HG03025 (cell line): Measurements from ENCODE around the gene C20orf144.
"Not testable (repeated sequence)": the region's sequence is repeated elsewhere in the genome, so short reads cannot be mapped to it uniquely, and the experiment has no call there.

Source experiments
- ATAC-seq: cut with Tn5 transposase; IDR thresholded peaks from one replicate; pipeline ENCODE4 v1.9.1; 2021; ENCODE audit warnings: mild to moderate bottlenecking, moderate library complexity; ENCODE audit not compliant: unreplicated experiment, low FRiP score

The C20orf144 gene

DNA sequence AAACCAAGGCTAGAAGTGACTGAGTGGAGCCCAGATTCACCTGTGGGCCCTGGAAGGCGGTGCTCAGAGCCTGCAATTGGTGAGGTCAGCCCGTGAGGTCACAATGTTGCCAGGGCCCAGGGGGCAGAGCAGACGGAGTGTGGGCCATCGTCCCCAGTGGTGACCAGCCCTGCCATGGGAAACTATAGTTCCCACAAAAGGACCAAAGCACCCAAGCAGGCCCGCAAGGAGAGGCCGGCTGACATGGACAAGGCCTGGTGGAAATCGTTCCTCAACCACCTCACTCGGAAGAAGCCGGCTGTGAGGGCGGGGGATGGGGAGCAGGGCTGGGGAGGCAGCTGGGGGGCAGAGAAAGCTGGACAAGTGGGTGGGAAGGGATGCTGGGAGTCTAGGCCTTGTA is at the start of gene C20orf144:
C20orf144 (plus strand) TSS at position 156 of the 400 bp plus-strand sequence; CDS start at position 175, 19 bp downstream.
- no peak for ATAC-seq

DNA sequence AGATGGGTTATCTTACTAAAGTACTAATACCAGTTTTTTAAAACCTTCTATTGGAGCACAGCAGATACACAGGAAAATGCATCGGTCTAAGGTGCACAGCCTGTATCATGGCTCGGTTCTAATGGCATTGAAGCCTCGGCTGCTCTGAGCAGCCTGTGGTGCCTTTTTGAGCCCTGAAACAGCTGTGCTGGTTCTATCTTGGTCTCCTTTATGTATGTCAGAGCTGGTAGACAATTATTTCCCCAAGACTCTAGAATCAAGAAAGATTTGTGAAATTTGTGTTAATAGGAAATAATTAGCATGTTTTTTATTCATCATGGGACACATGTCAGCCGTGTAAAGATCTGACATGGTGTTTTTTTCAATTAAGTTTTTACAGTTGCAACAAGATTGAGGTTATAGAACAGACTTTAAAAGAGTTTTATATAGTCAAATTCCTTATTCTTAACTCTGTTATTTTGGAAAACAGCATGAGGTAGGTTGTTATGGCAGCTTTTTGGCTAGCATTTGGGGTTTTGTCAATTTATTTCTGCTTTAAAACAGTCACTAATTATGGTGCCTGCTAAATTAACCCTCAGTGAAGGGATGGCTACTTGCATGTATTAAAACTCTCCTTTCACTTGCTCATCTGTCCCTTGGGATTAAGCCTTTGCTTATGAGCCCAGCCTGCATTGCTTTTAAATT is 40.3 kb upstream of the C20orf144 start:
- ATAC-seq, result no peak

DNA sequence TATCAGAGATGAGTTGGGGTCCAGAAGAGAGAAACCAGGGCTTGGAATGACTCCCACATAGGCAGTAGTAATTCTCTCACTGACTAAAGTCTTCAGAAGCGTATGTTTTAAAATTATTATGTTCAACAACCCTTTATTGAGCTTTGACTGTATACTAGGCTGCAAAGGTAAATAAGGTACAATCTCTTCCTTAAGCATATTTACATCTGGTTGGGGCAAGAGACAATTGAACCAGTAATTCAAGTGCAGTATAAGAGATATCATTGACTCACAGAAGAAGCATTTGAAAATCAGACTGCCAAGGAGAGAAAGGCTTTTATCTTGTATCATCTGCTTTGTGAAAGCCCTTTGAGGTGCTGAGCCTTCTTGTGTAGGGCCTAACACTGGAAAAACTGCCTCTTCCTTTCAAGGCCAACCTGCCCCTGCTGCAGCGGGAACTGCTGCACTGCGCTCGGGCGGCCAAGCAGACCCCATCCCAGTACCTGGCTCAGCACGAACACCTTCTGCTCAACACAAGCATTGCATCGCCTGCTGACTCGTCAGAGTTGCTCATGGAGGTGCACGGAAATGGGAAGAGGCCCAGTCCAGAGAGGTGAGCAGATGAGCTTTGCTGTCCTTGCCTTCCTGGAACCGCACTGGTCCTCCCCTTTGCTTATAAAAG is 39.3 kb upstream of the C20orf144 start:
- ATAC-seq, result no peak

DNA sequence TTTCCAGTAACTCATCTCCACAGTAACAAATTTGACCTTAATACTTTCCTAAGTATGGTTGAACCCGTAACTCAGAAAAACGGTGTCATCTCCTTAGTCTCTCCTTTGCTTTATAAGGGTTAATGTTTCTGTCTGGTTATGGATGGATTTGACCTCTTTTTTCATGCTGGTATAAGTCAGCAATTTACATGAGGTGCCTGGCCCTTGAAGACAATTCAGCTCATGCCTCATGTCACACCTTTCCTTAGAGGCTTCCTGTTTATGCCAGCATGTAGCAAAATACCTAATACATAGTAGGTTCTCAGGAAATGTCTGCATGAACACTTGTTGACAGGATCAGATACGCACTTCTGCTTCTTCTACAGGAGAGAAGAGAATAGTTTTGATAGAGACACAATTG is 37.7 kb upstream of the C20orf144 start:
- ATAC-seq, result no peak

DNA sequence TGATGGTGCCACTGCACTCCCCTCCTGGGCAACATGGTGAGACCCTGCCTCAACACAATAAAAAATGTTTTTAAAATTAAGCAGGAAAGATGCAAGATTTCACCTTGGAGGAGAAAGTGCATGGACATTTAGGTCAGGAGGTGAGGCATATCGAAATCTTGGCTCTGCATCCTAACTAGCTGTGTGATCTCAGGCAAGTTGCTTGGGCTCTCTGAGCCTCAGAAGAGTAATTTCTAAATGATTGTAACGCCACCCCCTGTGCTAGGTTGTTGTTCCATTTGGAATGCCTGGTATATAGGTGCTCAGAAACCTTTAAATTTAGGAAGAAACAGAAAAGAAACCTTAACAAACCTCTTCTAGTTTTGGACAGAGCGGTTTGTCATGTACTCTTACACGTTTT is 35.9 kb upstream of the C20orf144 start:
- ATAC-seq, result no peak

DNA sequence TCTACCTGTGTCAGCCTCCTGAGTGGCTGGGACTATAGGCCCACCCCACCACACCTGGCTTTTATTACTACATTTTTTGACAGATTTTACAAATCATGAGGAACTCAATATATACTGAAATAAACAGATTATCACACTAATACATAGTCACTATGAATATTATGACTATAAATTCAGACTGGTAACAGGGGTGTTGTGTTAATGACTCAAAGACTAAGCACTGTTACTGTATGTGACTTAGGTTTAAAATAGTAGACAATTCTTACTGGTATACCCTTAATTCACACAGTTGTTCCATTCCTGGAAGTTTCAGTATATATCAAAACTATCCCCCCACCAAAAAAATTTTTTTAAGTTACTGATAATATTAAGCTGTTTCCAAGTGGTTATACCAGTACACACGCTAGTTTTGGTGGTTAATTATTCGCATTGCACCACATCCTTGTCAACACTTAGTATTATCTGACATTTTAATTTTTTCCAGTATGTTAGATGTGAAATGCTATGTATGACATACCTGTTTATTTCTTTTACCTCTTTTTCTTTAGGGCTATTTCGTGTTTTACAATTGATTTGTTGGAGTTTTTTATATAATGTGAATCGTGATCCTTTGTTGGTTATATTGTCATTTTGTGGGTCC is 34.4 kb upstream of the C20orf144 start:
- no peak for ATAC-seq

DNA sequence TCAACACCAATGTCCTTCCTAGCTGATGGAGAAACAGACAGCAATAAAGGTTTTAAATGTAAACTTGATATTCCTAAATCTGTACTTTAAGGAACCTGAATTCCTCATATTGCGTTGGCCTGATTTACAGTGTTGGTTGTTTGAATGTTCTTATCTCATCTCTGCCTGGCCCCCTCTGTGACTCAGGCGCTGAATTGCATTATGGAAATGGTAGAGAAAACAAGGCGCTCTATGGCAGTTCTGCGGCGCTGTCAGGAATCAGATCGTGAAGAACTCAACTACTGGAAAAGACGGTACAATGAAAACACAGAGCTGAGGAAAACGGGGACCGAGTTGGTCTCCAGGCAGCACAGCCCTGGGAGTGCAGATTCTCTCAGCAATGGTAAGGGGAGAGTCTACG is 32.6 kb upstream of the C20orf144 start:
- ATAC-seq, result no peak

DNA sequence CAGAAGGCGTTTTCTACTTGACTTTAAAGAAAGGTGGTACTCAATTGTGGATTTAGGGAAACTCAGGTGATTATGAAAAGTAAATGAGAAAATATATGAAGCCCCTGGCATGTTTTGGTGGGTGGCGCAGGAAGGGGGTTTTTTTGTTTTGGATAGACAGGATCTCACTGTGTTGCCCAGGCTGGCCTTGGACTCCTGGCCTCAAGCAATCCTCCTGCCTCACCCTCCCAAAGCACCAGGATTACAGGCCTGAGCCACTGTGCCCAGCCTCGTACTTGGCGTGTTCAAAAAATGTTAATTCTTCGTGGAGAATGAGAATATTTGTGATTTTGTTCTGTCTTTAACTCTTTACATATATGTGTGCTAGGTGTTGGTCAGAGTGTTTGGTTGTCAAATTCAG is 32.1 kb upstream of the C20orf144 start:
- ATAC-seq, result no peak

DNA sequence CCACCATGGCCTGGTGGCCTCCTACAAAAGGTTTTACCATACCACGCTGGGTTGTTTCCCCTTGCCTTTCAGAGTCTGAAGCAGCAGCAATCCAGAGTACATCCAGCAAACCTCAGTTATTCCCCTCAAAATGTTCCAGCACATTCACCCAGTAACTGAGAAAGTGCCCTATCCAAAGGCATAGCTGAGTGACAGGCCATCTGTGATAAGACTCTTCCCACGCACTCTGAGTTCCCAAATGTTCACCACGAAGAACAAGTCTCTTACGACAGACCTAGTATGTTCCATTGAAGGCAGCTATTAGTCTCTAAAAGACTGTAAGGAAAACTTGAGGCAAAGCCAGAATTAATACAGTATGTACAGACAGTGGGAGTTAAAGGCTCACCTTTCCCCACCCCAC is 31.6 kb upstream of the C20orf144 start:
- ATAC-seq, result no peak

DNA sequence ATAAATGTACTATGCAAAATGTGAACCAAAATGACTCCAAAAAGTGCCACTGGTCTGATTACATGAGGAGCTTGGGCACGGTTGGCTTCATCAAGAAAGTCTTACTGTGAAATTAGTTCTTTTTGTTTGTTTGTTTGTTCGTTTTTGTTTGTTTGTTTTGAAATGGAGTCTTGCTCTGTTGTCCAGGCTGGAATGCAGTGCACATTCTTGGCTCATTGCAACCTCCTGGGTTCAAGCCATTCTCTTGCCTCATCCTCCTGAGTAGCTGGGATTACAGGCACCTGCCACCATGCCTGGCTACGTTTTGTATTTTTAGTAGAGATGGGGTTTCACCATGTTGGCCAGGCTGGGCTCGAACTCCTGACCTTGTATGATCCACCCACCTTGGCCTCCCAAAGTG is 30.2 kb upstream of the C20orf144 start:
- ATAC-seq, result not testable (repeated sequence)

DNA sequence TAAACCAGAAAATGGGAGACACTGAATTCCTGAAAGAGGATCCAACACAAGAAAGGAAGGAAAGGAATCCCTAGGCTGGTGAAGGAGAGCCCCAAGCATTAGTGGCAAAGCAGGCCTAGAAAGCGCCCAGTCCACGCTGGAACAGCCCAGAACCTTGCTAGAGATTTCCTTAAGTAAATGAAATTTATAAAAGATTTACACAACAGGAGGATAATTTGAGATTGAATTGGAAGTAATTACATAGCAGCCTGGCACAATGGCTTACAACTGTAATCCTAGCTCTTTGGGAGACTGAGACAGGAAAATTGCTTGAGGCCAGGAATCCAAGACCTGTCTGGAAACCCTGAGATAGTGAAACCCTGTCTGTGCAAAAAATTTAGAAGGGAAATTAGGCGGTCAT is 26.8 kb upstream of the C20orf144 start:
- no peak for ATAC-seq

DNA sequence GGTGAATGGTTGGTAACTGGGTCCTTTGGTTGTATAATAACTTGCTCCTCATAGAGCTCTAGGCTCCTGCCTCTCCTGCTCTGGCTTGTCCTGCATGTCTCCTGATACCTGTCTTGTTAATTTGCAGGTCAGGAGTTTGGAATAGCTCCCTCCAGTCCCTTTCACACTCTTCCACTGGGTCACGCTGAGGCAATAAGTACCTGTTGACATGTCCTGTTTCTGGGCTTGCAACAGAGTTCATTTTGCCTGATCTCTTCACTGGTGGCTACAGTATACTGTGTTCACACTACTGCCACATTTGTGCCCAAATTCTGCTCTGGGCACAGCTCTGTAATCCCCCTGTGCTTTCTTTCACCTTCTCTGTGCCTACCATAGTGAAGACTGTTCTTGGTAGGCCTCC is 25.4 kb upstream of the C20orf144 start:
- no peak for ATAC-seq

DNA sequence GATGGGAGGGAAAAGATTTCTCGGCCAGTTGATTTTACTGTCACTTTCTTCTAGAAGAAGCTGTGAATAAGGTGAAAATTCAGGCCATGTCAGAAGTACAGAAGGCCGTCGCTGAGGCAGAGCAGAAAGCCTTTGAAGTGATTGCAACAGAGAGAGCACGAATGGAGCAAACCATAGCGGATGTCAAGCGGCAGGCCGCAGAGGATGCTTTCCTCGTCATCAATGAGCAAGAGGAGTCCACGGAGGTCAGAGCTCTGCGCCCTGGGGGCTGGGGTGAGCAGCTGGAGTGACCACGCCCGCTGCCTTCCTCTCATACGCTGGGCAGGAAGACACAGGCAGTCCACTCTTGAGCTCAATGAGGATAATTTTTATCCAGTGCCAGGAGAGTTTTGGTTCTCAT is 21.8 kb upstream of the C20orf144 start:
- ATAC-seq, result no peak

DNA sequence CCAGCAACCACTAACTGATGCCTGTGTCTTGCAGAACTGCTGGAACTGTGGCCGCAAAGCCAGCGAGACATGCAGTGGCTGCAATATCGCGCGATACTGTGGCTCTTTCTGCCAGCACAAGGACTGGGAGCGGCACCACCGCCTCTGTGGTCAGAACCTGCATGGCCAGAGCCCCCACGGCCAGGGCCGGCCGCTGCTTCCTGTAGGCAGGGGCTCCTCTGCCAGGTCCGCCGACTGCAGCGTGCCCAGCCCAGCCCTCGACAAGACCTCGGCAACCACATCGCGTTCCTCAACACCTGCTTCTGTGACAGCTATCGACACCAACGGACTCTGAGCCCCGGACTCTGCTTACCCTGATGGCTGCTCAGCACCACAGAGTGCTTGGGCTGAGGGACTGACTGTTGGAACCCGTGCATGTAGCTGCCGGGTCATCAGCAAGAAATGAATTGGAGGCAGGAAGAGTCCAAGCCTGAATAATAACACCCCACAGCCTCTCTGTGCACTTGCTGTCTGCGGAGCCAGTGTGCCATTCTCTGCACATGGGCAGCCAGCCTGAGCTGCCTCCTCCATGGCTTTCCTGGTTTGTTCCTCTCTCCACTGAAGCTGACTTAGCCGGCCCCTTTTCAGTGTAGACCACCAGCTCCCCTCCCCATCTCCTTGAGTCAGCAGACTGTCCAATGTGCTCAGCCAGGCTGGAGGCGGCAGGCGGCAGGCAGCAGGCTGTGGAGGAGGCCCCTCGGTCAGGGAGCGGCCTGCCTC is 17.6 kb upstream of the C20orf144 start:
- no peak for ATAC-seq

DNA sequence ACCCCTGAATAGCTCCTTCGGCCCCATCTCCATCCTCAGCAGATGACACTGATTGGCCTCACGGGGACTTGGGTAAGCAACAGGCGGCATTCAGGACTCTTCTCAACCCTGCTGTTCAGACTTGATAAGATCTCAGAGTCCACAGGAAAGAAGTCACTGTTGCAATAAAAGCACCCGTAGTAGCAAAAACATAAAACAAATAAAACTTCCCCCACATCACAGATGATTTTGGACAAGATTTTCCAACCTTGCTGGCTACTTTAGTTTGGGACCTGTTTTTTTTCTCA is 17.1 kb upstream of the C20orf144 start:
- ATAC-seq, result no peak

DNA sequence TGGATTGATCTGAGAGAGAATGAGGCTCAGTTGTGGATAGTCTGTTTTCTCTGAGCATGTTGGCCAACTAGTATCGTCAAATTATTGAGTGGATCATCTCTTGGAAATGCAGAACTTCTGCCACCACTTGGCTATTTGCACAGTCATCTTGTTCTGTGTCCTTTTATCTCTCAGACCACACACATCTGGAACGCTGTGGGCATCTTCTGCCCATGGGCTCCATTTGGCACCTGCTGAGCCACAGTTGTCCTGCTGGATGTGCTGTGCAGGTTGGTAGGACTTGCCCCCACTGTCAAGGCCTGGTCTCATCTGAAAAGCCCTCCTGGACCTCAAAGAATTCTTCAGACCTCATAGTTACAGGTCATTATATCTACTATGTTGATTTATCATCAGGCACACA is 16.7 kb upstream of the C20orf144 start:
- ATAC-seq, result no peak

DNA sequence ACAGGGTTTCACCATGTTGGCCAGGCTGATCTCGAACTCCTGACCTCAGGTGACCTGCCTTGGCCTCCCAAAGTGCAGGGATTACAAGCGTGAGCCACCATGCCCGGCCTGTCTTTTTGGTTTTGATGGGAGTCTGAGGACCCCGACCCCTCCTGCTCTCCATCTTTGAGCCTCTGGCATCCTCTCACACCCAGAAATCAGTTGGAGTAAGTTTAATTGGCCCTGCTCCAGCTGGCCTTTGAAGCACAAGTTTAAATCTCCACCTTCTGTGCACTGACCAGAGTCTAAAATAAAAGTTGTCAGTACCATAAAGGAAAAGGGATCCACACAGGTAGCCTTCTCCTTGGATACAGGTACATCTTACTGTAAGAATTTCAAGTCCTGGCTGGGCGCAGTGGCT is 15.9 kb upstream of the C20orf144 start:
- no peak for ATAC-seq

DNA sequence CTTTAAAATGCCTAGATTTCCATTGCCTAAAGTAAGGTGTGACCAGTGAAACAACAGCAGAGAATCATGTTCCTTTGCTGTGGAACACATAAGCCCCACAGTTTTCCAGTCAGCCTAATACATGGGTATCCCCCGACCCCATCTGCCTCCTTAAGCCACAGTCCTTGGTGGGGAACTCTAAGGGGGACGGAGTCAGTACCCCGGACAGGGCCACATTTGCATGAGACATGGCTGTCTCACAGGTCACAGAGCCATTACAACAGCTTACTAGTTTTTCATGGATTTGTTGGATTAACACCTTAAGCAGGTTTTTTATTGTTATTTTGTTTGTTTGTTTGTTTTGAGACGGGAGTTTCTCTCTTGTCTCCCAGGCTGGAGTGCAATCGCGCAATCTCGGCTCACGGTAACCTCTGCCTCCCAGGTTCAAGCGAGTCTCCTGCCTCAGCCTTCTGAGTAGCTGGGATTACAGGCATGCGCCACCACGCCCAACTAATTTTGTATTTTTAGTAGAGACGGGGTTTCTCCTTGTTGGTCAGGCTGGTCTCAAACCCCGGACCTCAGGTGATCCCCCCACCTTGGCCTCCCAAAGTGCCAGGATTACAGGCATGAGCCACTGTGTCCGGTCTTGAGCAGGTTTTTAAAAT is 15.0 kb upstream of the C20orf144 start:
- not testable (repeated sequence) for ATAC-seq

DNA sequence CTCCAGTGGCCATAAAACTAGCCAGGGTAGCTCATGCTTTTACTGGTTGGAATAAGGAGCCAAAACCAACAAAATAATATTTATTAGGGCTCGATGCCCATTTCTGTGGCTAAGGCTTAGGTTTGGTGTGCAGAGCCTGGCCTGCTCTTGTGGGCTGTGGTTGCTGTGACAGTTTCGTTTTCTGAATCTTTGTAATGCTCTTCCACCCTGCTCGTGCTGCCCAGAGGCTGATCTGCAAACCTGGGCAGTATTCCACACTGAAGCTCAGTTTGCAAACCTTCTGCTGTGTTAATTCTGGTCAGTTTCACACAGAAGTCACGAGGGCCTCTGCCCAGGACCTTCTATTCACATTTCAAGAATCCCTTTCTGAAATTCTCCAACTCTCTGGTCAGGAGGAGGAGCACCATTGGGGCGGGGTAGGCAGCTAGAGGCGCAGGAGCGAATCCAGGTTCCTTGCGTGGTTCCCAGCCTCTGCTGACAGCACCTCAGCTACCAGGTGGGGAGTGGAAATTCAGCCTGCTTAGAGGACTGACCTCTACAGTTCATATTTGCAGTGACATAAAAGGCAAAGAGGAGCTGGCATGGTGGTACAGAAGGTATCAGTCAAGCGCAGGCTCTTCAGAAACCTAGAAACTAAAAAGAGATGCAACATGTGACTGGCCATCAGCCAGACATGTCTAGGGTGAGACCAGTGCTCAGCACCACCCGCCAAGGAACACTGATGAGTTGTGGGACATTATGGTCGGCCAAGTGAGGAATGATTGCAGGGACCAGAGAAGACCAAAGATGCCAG is 14.3 kb upstream of the C20orf144 start:
- no peak for ATAC-seq

DNA sequence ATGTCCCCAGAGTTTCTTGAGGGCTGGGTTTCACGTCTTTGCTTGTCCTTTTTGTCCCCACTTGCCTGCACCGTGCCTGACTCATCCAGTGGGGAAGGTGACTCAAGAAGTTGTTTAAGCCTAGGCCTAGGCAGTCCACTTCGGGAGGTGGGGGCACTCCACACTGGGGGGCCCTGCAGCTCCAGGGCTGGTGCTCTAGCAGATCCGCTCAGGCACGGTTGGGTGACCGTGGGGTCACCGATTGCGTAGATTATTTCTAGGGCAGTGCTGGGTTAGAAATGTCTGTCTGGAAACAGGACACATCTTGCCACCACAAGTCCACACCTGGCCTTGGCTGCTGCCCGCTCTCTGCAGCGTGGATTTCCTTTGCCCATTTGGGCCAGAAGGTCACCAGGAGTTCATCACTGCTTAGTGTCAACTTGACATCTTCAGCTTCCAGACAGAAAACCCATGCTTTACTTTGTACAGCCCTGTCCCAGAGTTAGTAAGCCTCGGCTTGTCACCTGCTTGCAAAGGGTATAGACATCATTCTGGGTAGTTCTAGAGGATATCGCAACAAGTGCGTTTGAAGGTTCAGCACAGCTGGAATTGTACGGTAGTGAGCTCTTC is 13.6 kb upstream of the C20orf144 start:
- no peak for ATAC-seq
